SK-N-SH (cell line): ENCODE results near the gene CENPV.

Experiments
- CTCF ChIP-seq: fragments of 200-600 bp; sonication (generic); IDR thresholded peaks from 2 replicates; pipeline ENCODE4 v1.6.1; 2017; ENCODE audit warnings: antibody characterized with exemption, mild to moderate bottlenecking, moderate library complexity
- EP300 ChIP-seq, 2 experiments: IDR thresholded peaks; 2 replicates each; pipeline versions ENCODE4 v1.4.0 to v1.6.1; 2012; ENCODE audit warnings: borderline replicate concordance in 1 of 2, low read depth in 1 of 2, low read length in 1 of 2
- FOSL2 ChIP-seq: IDR thresholded peaks from 2 replicates; pipeline ENCODE4 v1.4.0; 2012; ENCODE audit warnings: low read depth, mild to moderate bottlenecking, moderate library complexity, borderline replicate concordance
- MAX ChIP-seq: IDR thresholded peaks from 2 replicates; pipeline ENCODE4 v1.4.0; 2012; ENCODE audit warnings: low read depth
- MXI1 ChIP-seq: IDR thresholded peaks from 2 replicates; pipeline ENCODE4 v1.6.1; 2012; ENCODE audit warnings: mild to moderate bottlenecking, low read depth, low read length, improper control_type of control experiment
- POLR2AphosphoS5 ChIP-seq: IDR thresholded peaks from 2 replicates; pipeline ENCODE4 v1.6.1; 2012; ENCODE audit warnings: low read depth, low read length
- SIN3A ChIP-seq: IDR thresholded peaks from 2 replicates; pipeline ENCODE4 v1.6.1; 2012; ENCODE audit warnings: low read depth, mild to moderate bottlenecking, low read length, moderate library complexity, borderline replicate concordance
- YY1 ChIP-seq: IDR thresholded peaks from 2 replicates; pipeline ENCODE4 v1.4.0; 2012; ENCODE audit warnings: low read depth, mild to moderate bottlenecking

GRCh38 chr17:16302856-16303255, 50.4 kb downstream of the CENPV start:
- no peak for TF ChIP-seq POLR2AphosphoS5
- TF ChIP-seq SIN3A: no peak
- TF ChIP-seq YY1: no peak
- no peak for TF ChIP-seq FOSL2
- no peak for TF ChIP-seq CTCF
- TF ChIP-seq MXI1: no peak
- no peak for TF ChIP-seq MAX
- no peak for TF ChIP-seq EP300 (IDR thresholded peaks at IDR 0.05; ENCODE audit: borderline replicate concordance in 1 of 2, low read depth in 1 of 2, low read length in 1 of 2)
